H1 (cell line): ENCODE measurements around the gene GGT5. TPM values are rescaled to one million over a fixed set of nuclear protein-coding genes. Genes with fewer than 3 reads are reported as not detected.

ENCODE experiments used
- CTCF ChIA-PET: fragments of 300-600 bp; sonication (Branson Sonifier 250); formaldehyde crosslinking; loops from one replicate; lab custom pipeline; 2021; ENCODE audit not compliant: partially characterized antibody; lab: Charles Lee
- POLR2A ChIA-PET: fragments of 300-600 bp; sonication (Branson Sonifier 250); formaldehyde crosslinking; loops from one replicate; lab custom pipeline; 2021; ENCODE audit warnings: inconsistent platforms; ENCODE audit not compliant: partially characterized antibody; lab: Charles Lee
- DNase-seq, 2 experiments: peaks; one replicate each; pipeline versions ENCODE4 v3.0.0 to v3.0.0-alpha.2; 2010 to 2022; ENCODE audit warnings: low spot score in 2 of 2, low read depth in 1 of 2, mixed read lengths in 1 of 2
- FAIRE-seq: peaks from 2 replicates; lab custom pipeline; 2011; peaks lifted over from hg19 to GRCh38; lab: Jason Lieb, UNC
- H2AFZ ChIP-seq: 2 replicates; pipeline ENCODE4 v1.8.1; 2012; ENCODE audit warnings: low read length, inconsistent platforms
- H2AK5ac ChIP-seq: 2 replicates; pipeline ENCODE4 v1.6.1; 2013; ENCODE audit warnings: low read depth, low read length
- H2BK120ac ChIP-seq: replicated peaks from 2 replicates; pipeline ENCODE3; 2013; ENCODE audit warnings: low read depth, low read length, inconsistent platforms
- H2BK12ac ChIP-seq: 2 replicates; pipeline ENCODE4 v1.6.1; 2013; ENCODE audit warnings: low read depth, low read length
- H2BK15ac ChIP-seq: 2 replicates; pipeline ENCODE4 v1.6.1; 2013; ENCODE audit warnings: low read length
- H2BK20ac ChIP-seq: 2 replicates; pipeline ENCODE4 v1.6.1; 2013; ENCODE audit warnings: low read length
- H2BK5ac ChIP-seq: 2 replicates; pipeline ENCODE4 v1.6.1; 2013; ENCODE audit warnings: low read depth, low read length
- H3K14ac ChIP-seq: 2 replicates; pipeline ENCODE4 v1.6.1; 2013; ENCODE audit warnings: inconsistent platforms; ENCODE audit not compliant: insufficient read length
- H3K18ac ChIP-seq: 2 replicates; pipeline ENCODE4 v1.6.1; 2013; ENCODE audit warnings: low read length; ENCODE audit errors: extremely low read depth
- H3K23ac ChIP-seq: 2 replicates; pipeline ENCODE4 v1.6.1; 2013; ENCODE audit warnings: inconsistent platforms; ENCODE audit not compliant: insufficient read length
- H3K23me2 ChIP-seq: 2 replicates; pipeline ENCODE4 v1.6.1; 2013; ENCODE audit warnings: low read depth, low read length
- H3K27ac ChIP-seq: 2 replicates; pipeline ENCODE4 v1.6.1; 2011; ENCODE audit warnings: low read depth, low read length, inconsistent platforms
- H3K27me3 ChIP-seq, 4 experiments: replicated peaks in 1 of 4; 1 replicate in 1 of 4; 2 replicates in 3 of 4; pipeline versions ENCODE4 v1.6.1 to v1.8.1; 2011 to 2013; ENCODE audit warnings: low read length in 3 of 4, mild to moderate bottlenecking in 3 of 4, inconsistent platforms in 2 of 4, mixed read lengths in 2 of 4, moderate library complexity in 1 of 4; ENCODE audit not compliant: control insufficient read depth in 3 of 4, insufficient read depth in 3 of 4; ENCODE audit errors: extremely low read depth in 1 of 4
- H3K36me3 ChIP-seq, 4 experiments: 2 replicates each; pipeline versions ENCODE4 v1.6.1 to v1.8.1; 2011 to 2013; ENCODE audit warnings: mild to moderate bottlenecking in 4 of 4, low read length in 3 of 4, moderate library complexity in 2 of 4, control low read depth in 1 of 4, inconsistent platforms in 1 of 4; ENCODE audit not compliant: insufficient read depth in 4 of 4, control insufficient read depth in 2 of 4
- H3K4ac ChIP-seq: replicated peaks from 2 replicates; pipeline ENCODE3; 2013; ENCODE audit warnings: low read length, low read depth, mixed read lengths, inconsistent platforms; ENCODE audit not compliant: insufficient read length
- H3K4me1 ChIP-seq, 4 experiments: replicated peaks in 1 of 4; 1 replicate in 1 of 4; 2 replicates in 3 of 4; pipeline versions ENCODE4 v1.6.1 to v1.8.1; 2011 to 2013; ENCODE audit warnings: low read length in 3 of 4, inconsistent platforms in 2 of 4, mixed read lengths in 1 of 4; ENCODE audit not compliant: insufficient read depth in 4 of 4, control insufficient read depth in 3 of 4
- H3K4me2 ChIP-seq, 2 experiments: 2 replicates each; pipeline versions ENCODE4 v1.6.1 to v1.8.1; 2011 to 2013; ENCODE audit warnings: low read depth in 2 of 2, low read length in 2 of 2, control low read depth in 1 of 2, inconsistent platforms in 1 of 2, mild to moderate bottlenecking in 1 of 2; ENCODE audit not compliant: insufficient read depth in 1 of 2
- H3K4me3 ChIP-seq, 4 experiments: fragments of 200-600, 300-600 bp in 1 of 4; sonication (generic), shearing (Covaris generic), sonication (Bioruptor Twin) in 1 of 4; 2 replicates each; pipeline versions ENCODE4 v1.5.1 to v1.8.1; 2011 to 2016; ENCODE audit warnings: low read length in 4 of 4, low read depth in 3 of 4, control low read depth in 2 of 4, inconsistent platforms in 2 of 4, mild to moderate bottlenecking in 2 of 4, mixed read lengths in 1 of 4, moderate library complexity in 1 of 4; ENCODE audit not compliant: insufficient read depth in 2 of 4; ENCODE audit errors: extremely low read depth in 1 of 4
- H3K56ac ChIP-seq: replicated peaks from 2 replicates; pipeline ENCODE3; 2013; ENCODE audit warnings: low read depth, mild to moderate bottlenecking, mixed read lengths, low read length, inconsistent platforms; ENCODE audit not compliant: insufficient read length
- H3K79me1 ChIP-seq: 2 replicates; pipeline ENCODE4 v1.6.1; 2013; ENCODE audit warnings: low read depth, low read length, control low read depth
- H3K79me2 ChIP-seq, 2 experiments: 2 replicates each; pipeline versions ENCODE4 v1.6.1 to v1.8.1; 2012 to 2013; ENCODE audit warnings: low read length in 2 of 2, mild to moderate bottlenecking in 2 of 2, inconsistent platforms in 1 of 2; ENCODE audit not compliant: insufficient read depth in 2 of 2, control insufficient read depth in 1 of 2
- H3K9ac ChIP-seq, 4 experiments: replicated peaks in 1 of 4; 1 replicate in 1 of 4; 2 replicates in 3 of 4; pipeline versions ENCODE4 v1.6.1 to v1.8.1; 2011 to 2013; ENCODE audit warnings: low read depth in 3 of 4, low read length in 3 of 4, control low read depth in 2 of 4, mild to moderate bottlenecking in 2 of 4, moderate library complexity in 2 of 4, inconsistent platforms in 1 of 4; ENCODE audit errors: extremely low read depth in 1 of 4
- H3K9me3 ChIP-seq, 2 experiments: 2 replicates each; pipeline versions ENCODE4 v1.6.1 to v1.8.1; 2012 to 2013; ENCODE audit warnings: mild to moderate bottlenecking in 2 of 2, moderate library complexity in 2 of 2, control low read depth in 1 of 2, inconsistent platforms in 1 of 2, low read depth in 1 of 2, low read length in 1 of 2, mixed read lengths in 1 of 2; ENCODE audit not compliant: insufficient read depth in 2 of 2
- H4K20me1 ChIP-seq, 2 experiments: replicated peaks in 1 of 2; 2 replicates each; pipeline versions ENCODE3 to v1.8.1; 2011 to 2013; ENCODE audit warnings: inconsistent platforms in 2 of 2, low read length in 2 of 2, mild to moderate bottlenecking in 1 of 2; ENCODE audit not compliant: insufficient read depth in 2 of 2, control insufficient read depth in 1 of 2
- H4K5ac ChIP-seq: 2 replicates; pipeline ENCODE4 v1.6.1; 2013; ENCODE audit warnings: low read length, low read depth, mixed read lengths, inconsistent platforms; ENCODE audit not compliant: insufficient read length
- H4K8ac ChIP-seq: 2 replicates; pipeline ENCODE4 v1.8.0; 2013; ENCODE audit warnings: mild to moderate bottlenecking, moderate library complexity, low read length, inconsistent platforms; ENCODE audit not compliant: insufficient read depth; ENCODE audit errors: extremely low read depth
- H4K91ac ChIP-seq: replicated peaks from 2 replicates; pipeline ENCODE3; 2013; ENCODE audit warnings: low read length, mixed read lengths, inconsistent platforms; ENCODE audit not compliant: insufficient read length
- EP300 ChIP-seq, 2 experiments: IDR thresholded peaks; 1 replicate in 1 of 2; 2 replicates in 1 of 2; pipeline ENCODE4 v1.6.1; 2011 to 2012; ENCODE audit warnings: low read depth in 2 of 2, low read length in 2 of 2, mild to moderate bottlenecking in 2 of 2, borderline replicate concordance in 1 of 2, inconsistent platforms in 1 of 2, moderate library complexity in 1 of 2
- GABPA ChIP-seq: IDR thresholded peaks from 2 replicates; pipeline ENCODE4 v1.6.1; 2011; ENCODE audit warnings: mild to moderate bottlenecking, low read length, moderate library complexity, borderline replicate concordance; ENCODE audit not compliant: insufficient read depth
- HDAC6 ChIP-seq: IDR thresholded peaks from one replicate; pipeline ENCODE4 v1.7.1; 2012; ENCODE audit warnings: low read depth, mild to moderate bottlenecking, inconsistent platforms, low read length, moderate library complexity
- MAX ChIP-seq: IDR thresholded peaks from 2 replicates; pipeline ENCODE4 v1.6.1; 2012; ENCODE audit warnings: inconsistent platforms
- RAD21 ChIP-seq, 2 experiments: IDR thresholded peaks in 1 of 2; conservative IDR thresholded peaks in 1 of 2; 2 replicates each; pipeline ENCODE4 v1.6.1; 2011; ENCODE audit warnings: low read depth in 2 of 2, low read length in 2 of 2, improper control_type of control experiment in 1 of 2, inconsistent platforms in 1 of 2, mild to moderate bottlenecking in 1 of 2, moderate library complexity in 1 of 2
- SIN3A ChIP-seq, 2 experiments: IDR thresholded peaks in 1 of 2; conservative IDR thresholded peaks in 1 of 2; 2 replicates each; pipeline ENCODE4 v1.6.1; 2011 to 2012; ENCODE audit warnings: low read length in 2 of 2, improper control_type of control experiment in 1 of 2, low read depth in 1 of 2, mild to moderate bottlenecking in 1 of 2
- SRF ChIP-seq: IDR thresholded peaks from 2 replicates; pipeline ENCODE4 v1.6.1; 2011; ENCODE audit warnings: mild to moderate bottlenecking, low read depth, low read length, moderate library complexity
- WGBS, 2 experiments: shearing (Covaris generic) in 1 of 2; methylation state at CpG; one replicate each; pipeline versions ENCODE4 v1.1.6 to v1.1.7; 2013 to 2015; ENCODE audit warnings: low lambda C conversion rate in 2 of 2, mixed read lengths in 2 of 2, inconsistent platforms in 1 of 2, low coverage in 1 of 2, missing lambda C conversion rate in 1 of 2; ENCODE audit not compliant: insufficient replicate concordance in 2 of 2, insufficient coverage in 1 of 2, insufficient read length in 1 of 2; ENCODE audit errors: extremely low coverage in 1 of 2, missing lambda C conversion rate in 1 of 2; 5-methylcytosine and 5-hydroxymethylcytosine counted together
- polyA plus RNA-seq, 7 experiments: library from polyadenylated mRNA; depleted of rRNA in 3 of 7; stranded (reverse) in 5 of 7; unstranded in 2 of 7; fragments of >200 nt in 5 of 7; fragments of 200-250 nt in 2 of 7; gene quantifications; 1 replicate in 5 of 7; 2 replicates in 1 of 7; 4 replicates in 1 of 7; pipeline versions ENCODE4 v1.2.1 to v1.2.3, GENCODE V29; 2011 to 2013; ENCODE audit warnings: missing spikeins in 2 of 7, mixed read lengths in 2 of 7
- total RNA-seq: library from RNA; stranded (reverse); fragmentation: NEBNext Ultra II Directional; extraction: Animal tissue kit (Norgen Biotek cat#: 25700); gene quantifications from 2 replicates; pipeline ENCODE4 v1.2.1, GENCODE V29; 2021

The GGT5 gene
- total and polyA plus RNA-seq, 2 of the 8 experiments (the other 6 are each of a cell fraction or from before 2014, with no cell fraction given): 0.05 TPM; not detected in 1

GRCh38 chr22:24214467-24215285 is 30.2 kb downstream of the GGT5 start:
- Histone ChIP-seq H2BK120ac (no peak overlapping the region), H2BK12ac (no peak overlapping the region), H4K20me1 (no peaks in the 10 kb centered on the region), H3K27me3 (no peaks in the 10 kb centered on the region), H3K79me2 (no peaks in the 10 kb centered on the region), H3K4me3 (no peak overlapping the region), H3K27ac (no peak overlapping the region), H4K5ac (no peak overlapping the region), H3K18ac (no peak overlapping the region; the same call in 1 of the 2 replicates), H3K14ac (no peak overlapping the region), H3K4me2 (no peak overlapping the region), H3K9me3 (no peaks in the 10 kb centered on the region), H3K4ac (no peak overlapping the region), H2BK5ac (no peak overlapping the region), H3K79me1 (no peaks in the 10 kb centered on the region), H3K23ac (no peak overlapping the region), H3K56ac (no peak overlapping the region), H3K9ac (no peak overlapping the region), H3K36me3 (no peaks in the 10 kb centered on the region), H2AFZ (0 out of 2 replicates have a peak overlapping the region, but pooled peaks have one; percentile 70), H4K8ac (peak overlapping the region; percentile 80; the same call in 1 of the 2 replicates), H3K4me1 (no peaks in the 10 kb centered on the region), H2BK20ac (no peak overlapping the region), H2BK15ac (0 out of 2 replicates have a peak overlapping the region, but pooled peaks have one; percentile 72), H2AK5ac (no peak overlapping the region), H3K23me2 (no peaks in the 10 kb centered on the region), H4K91ac (peak overlapping the region; percentile 0)
- FAIRE-seq (no peak), DNase-seq (no peak)
- no peak for TF ChIP-seq SIN3A (conservative IDR thresholded peaks at IDR 0.05 in 1 of 2, IDR thresholded peaks at IDR 0.05 in 1 of 2; ENCODE audit: low read depth in 1 of 2, low read length in 2 of 2)
- TF ChIP-seq HDAC6: no peak
- TF ChIP-seq RAD21 (IDR thresholded peaks at IDR 0.05 in 1 of 2, conservative IDR thresholded peaks at IDR 0.05 in 1 of 2; ENCODE audit: low read depth in 2 of 2, low read length in 2 of 2): no peak
- no peak for TF ChIP-seq EP300 (IDR thresholded peaks at IDR 0.05; ENCODE audit: borderline replicate concordance in 1 of 2, low read depth in 2 of 2, low read length in 2 of 2)
- no peak for TF ChIP-seq GABPA
- TF ChIP-seq SRF: no peak
- no peak for TF ChIP-seq MAX
- CTCF ChIA-PET: interaction anchor here (0.8 to 6.0 kb wide), 10 partner anchors 9 to 206 kb away, joined by 3 to 56 read pairs (median 4); no protein-coding TSS in a partner anchor
- POLR2A ChIA-PET: no interaction called here
- whole genome bisulfite sequencing, 2 experiments: 85% methylated on average over 12 of the region's 12 CpGs; no CpG with 5 or more reads in 1 of the 2 experiments
